ENCODE results near the gene ETFB.

GRCh38 chr19:51331193-51331592, 35.0 kb downstream of the ETFB start:
- TF ChIP-seq, protein P1, sequence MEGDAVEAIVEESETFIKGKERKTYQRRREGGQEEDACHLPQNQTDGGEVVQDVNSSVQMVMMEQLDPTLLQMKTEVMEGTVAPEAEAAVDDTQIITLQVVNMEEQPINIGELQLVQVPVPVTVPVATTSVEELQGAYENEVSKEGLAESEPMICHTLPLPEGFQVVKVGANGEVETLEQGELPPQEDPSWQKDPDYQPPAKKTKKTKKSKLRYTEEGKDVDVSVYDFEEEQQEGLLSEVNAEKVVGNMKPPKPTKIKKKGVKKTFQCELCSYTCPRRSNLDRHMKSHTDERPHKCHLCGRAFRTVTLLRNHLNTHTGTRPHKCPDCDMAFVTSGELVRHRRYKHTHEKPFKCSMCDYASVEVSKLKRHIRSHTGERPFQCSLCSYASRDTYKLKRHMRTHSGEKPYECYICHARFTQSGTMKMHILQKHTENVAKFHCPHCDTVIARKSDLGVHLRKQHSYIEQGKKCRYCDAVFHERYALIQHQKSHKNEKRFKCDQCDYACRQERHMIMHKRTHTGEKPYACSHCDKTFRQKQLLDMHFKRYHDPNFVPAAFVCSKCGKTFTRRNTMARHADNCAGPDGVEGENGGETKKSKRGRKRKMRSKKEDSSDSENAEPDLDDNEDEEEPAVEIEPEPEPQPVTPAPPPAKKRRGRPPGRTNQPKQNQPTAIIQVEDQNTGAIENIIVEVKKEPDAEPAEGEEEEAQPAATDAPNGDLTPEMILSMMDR (IDR thresholded peaks at IDR 0.05): no peak
- TF ChIP-seq POLR2A (IDR thresholded peaks at IDR 0.05): no peak

All from lower leg skin (tissue), 3 donors.